Glomerular visceral epithelial cell (primary cell): ENCODE data around the gene TACC2.
"Not testable (repeated sequence)": the region's sequence is repeated elsewhere in the genome, so short reads cannot be mapped to it uniquely, and the experiment has no call there.

ENCODE experiments used
- DNase-seq: peaks from one replicate; pipeline ENCODE4 v3.0.0-alpha.2; 2016; ENCODE audit errors: extremely low spot score

TACC2 gene

GRCh38 chr10:121984463-121984862 is 4.5 kb upstream of the TACC2 start:
- DNase-seq = no peak

DNA sequence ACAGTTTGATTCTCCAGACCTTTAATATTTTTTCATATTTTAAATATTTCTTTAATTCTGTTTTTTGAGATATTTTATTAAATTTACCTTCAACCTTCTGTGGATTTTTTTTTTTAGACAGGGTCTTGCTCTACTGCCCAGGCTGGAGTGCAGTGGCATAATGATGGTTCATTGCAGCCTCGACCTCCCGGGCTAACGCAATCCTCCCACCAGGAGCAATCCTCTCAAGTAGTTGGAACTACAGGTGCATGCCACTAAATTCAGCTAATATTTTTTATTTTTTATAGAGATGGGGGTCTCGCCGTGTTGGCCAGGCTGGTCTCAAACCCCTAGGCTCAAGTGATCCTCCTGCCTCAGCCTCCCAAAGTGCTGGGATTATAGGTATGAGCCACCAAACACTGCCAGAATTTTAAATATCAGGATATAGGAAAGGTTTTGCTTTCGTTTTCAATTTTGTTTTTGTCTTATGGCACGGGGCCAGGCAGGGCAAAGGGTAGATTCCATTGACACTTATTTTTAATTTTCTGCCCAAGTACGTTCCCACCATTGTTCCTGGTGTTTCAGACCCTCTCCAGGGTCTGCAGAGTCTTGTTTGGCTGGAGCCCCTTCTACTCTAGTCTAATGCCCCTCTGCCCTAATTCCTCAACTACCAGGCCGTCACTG is 1.2 kb downstream of the TACC2 start:
- DNase-seq = no peak

DNA sequence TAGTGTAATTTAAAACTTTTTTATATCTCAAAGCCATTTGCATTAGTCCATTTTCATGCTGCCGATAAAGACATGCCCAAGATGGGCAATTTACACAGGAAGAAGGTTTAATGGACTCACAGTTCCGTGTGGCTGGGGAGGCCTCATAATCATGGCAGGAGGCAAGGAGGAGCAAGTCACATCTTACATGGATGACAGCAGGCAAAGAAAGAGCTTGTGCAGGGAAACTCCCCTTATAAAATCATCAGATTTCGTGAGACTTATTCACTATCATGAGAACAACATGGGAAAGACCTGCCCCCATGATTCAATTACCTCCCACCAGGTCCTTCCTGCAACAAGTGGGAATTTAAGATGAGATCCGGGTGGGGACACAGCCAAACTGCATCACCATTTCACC is 2.8 kb downstream of the TACC2 start:
- not testable (repeated sequence) for DNase-seq

DNA sequence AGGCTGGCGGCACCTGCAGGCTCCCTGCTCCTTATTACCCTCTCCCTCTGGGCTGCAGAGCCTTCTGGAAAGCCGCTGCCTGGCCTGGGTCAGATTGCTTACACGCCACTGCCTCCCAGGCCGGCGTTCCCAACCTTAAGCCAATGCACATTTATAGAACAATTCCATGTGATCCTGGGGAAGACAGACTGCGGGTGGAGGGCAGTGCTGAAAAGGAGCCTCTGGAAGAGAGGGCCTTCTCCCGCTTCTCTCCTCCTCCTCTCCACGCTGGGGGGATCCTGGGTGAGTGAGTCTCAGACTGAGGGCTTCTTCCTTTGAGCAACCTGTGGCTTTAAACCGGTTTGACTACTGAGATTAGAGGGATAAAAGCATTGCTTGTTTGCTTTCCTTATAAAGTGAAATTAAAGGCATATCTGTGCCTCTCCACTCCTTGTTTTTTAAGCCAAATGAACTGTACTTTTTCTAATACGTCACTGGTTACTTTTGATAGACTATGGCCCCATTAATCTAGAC is 5.5 kb downstream of the TACC2 start:
- DNase-seq = no peak

GRCh38 chr10:121998462-121998861 is 9.5 kb downstream of the TACC2 start:
- no peak for DNase-seq

DNA sequence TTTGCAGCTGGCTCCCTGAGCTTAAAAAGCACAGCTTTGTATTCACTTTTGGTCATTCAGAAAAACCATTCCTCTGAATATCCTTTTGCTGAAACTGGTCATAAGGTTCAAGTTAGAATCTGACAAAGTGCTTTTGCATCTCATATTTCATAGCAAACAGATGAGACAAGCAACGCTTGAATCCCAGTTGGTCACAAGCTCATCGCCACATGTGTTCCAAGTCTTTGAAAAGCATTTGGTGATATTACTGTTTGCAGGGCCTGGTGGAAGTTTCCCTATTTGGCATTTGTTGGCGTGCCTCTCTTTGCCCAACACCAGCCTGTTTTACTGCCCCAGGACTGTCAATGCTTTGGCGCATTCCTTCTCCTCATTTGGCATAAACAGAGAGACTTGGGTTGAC is 10.3 kb downstream of the TACC2 start:
- no peak for DNase-seq

GRCh38 chr10:122001698-122002097 is 12.7 kb downstream of the TACC2 start:
- DNase-seq = no peak

- DNase-seq = no peak
These were observed 18.5 kb downstream of the TACC2 start for GRCh38 chr10:122007415-122007814.

GRCh38 chr10:122010405-122011050 is 21.6 kb downstream of the TACC2 start:
- DNase-seq = no peak

- no peak for DNase-seq
These were observed 23.8 kb downstream of the TACC2 start for GRCh38 chr10:122012731-122013130.

DNA sequence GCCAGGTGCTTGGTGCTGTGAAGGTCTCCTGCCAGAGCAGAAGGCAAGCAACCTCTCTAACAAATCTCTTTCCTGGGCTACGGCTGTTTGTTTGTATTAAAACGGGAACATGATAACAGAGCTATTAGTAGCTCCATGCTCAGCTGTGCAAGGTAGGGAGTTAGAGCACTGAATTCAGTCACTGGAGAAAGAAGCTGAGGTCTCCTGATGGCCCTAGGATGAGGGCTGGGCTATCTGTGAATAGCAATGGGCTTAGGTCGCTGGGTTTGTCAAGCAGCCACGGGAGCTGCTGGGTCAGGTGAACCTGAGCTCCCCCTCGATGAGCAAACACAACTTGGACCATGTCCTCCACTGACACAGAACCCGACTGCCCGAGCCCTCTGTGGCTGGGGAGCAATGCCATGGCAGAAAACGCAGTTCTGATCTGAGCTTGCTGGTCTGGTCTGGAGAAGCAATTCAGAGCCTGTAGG is 24.4 kb downstream of the TACC2 start:
- DNase-seq = no peak

DNA sequence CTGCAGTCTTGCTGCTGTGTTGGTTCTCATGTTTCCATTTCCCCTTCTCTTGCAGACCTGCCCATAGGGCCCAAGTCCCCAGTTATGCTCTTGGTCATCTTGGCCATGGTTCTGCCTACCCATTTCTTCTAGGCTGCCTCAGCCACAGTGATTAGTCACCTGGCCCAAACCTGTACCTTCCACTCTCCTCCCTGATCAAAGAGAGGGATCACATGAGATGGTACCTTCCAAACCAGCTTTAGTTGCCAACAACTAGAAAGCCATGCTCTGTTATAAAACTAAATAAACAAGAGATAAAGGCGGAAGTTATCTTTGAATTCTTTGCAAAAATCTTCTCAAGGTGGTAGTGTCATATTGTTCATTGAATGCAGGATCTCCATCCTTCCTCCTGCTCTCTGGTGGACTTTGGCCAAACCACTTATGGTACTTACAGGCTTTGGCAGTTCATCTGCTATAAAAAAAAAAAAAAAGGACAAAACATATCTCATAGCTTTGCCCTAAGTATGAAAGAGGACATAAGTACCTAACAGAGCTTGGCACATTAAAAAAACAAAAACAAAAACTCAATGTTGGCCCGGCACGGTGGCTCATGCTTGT is 25.8 kb downstream of the TACC2 start:
- no peak for DNase-seq

DNA sequence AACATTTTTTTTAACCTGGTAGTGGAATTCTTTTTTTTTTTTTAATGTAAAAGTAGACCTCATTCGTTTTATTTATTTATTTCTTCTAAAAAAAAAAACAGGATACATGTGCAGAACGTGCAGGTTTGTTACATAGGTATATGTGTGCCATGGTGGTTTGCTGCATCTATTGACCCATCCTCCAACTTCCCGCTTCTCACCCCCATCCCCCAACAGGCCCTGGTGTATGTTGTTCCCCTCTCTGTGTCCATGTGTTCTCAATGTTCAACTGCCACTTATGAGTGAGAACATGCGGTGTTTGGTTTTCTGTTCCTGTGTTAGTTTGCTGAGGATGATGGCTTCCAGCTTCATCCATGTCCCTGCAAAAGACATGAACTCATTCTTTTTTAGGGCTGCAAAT is 29.0 kb downstream of the TACC2 start:
- not testable (repeated sequence) for DNase-seq

DNA sequence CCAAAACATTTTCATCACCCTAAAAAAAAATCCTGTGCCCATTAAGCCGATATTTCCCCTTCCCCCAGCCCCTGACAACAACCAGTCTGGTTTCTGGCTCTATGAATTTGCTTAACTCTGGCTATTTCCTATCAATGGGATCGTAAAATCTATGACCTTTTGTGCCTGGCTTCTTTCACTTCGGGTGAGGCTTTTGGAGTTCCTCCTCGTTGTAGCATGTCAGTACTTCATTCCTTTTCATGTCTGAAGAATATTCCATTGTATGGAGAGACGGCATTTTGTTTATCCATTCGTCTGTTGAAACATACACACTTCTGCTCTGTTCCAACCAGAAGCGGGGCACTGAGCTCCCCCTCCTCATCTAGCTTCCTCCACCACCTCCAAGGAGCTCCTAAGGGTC is 29.5 kb downstream of the TACC2 start:
- no peak for DNase-seq

- DNase-seq = no peak
These were observed 30.0 kb downstream of the TACC2 start for GRCh38 chr10:122018951-122019413.

DNA sequence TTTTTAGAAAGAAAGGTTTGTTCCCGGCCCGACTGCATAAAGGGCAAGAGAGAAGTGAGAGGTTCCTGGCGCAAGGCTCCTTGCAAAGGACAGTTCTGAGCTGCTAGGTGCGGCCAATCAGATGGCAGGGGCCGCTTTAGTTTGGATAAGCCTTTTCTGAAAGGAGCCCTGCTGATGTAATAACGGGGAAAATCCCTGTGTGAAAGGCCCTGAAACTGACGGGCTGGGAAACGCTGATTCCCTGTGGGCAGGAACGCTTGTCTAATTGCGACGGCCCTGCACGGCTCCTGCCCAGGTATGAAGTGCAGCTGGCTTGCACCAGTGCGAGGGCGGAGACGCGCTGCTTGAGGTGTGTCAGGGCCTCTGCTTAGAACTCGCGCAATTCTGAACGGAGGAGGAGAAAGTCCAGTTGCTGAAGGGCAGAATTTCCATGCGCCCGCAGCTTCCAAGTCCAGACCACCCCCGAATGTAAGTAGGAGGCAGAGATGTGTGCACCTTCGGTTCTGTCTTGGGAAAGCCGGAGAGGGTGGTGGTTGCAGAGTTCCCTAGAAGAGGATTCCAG is 30.5 kb downstream of the TACC2 start:
- DNase-seq = peak; percentile 19

- no peak for DNase-seq
These were observed 31.3 kb downstream of the TACC2 start for GRCh38 chr10:122020226-122020625.

DNA sequence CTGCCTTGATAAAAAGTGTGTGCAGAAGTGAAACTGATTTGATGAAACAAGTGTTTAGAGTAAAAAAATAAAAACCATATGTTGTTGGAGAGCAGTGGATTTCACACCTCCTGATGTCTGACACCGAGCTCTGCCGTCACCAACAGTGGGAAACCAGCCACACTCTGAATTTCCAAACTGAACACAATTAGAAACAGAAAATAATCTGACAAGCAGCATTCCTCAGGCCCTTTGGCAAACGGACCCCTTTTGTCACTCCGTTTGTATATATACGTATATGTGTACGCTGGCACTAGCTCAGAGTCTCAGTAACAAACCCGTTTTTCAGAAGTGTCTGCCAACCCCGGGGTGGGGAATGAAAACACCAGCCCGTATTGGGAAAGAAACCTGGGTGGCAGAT is 32.4 kb downstream of the TACC2 start:
- no peak for DNase-seq

GRCh38 chr10:122021828-122022227 is 32.9 kb downstream of the TACC2 start:
- DNase-seq = no peak

DNA sequence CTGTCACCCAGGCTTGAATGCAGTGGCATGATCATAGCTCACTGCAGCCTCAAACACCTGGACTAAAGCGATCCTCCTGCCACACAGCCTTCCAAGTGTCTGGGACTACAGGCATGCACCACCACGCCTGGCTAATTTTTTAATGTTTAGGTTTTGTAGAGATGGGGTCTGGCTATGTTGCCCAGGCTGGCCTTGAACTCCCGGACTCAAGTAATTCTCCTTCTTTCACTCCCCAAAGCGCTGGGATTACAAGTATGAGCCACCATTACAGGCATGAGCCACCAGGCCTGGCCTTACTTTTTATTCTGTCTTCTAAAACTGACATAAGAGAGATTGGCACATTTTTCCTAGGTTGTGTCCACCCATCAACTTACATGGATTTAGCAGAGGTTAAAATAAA is 33.3 kb downstream of the TACC2 start:
- DNase-seq = no peak

DNA sequence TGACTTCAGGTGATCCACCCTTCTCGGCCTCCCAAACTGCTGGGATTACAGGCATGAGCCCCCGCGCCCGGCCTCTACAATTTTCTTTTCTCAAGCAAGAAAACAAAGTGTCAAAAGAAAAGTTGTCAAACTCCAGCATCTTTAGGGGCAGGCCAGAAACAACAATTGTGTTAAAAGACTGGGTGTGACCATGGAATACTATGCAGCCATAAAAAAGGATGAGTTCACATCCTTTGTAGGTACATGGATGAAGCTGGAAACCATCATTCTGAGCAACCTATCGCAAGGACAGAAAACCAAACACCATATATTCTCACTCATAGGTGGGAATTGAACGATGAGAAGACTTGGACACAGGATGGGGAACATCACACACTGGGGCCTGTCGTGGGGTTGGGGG is 34.3 kb downstream of the TACC2 start:
- not testable (repeated sequence) for DNase-seq

DNA sequence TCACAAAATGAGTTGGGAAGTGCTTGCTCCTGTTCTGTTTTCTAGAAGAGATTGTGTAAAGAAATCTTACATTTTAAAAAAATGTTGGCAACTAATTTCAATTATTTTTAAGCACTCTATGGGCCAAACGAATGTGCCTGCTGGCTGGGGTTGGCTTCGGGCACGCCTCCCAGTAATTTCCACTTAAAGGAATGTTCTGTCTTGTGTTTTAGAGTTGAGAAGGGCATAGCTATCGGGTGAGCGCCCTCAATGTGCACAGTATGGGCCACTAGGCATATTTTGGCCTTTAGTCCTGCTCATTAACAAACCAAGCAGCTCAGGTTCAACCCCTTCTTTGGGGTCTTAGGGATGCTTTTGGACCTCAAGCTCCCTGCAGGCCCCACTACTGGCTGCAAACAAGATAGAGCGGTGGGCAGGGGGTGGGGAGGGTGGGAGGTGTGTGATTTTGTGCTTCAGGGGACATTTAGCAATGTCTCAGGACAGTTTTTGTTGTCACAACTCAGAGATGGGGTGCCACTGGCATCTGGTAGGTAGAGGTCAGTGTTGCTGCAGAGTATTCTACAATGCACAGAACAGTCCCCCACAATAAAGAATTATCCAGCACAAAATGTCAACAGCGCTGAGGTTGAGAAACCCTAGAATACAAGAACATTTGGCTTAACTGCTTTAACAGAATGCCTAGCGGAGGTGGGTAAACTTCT is 40.7 kb downstream of the TACC2 start:
- no peak for DNase-seq
